Measurements from ENCODE around the gene SNRNP35. TPM values are rescaled to one million over a fixed set of nuclear protein-coding genes. Genes with fewer than 3 reads are reported as not detected.
"Not testable (repeated sequence)": the region's sequence is repeated elsewhere in the genome, so short reads cannot be mapped to it uniquely, and the experiment has no call there.

SNRNP35 gene
- total RNA-seq, 1 donor from 2014 or later: 32.4 TPM

DNA sequence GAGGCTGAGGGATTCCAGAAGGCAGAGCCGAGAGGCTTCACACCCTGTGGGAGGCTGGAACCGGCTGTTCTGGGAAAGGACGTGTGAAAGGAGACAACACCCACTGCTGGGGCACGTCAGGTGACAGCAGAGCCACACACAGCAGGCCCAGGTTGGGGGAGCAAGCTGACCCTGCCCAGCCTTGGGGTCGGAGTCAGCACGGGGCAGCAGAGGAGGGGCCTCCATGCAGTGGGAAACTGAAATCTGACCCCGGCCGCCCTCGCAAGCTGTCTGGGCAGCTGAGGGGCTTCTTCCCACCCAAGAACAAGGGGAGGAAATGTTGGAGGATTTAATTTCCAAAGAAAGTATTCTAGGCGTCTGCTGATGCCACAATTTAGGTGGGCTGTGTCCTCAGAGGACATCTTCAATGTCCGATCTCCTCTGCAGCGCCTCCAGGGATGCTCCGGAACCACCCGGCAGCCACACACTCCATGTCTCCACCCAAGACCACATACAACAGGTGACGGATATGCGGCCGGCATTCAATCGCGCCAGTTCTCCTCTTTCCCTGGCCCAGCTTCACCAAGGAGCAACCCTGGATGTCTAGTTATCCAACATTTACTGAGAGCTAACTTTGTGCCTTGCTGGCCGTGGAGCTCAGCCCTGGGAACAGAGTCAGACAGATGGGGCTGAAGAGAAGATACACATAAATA, 30.7 kb downstream of the SNRNP35 start:
- intact Hi-C loops (cut with micrococcal nuclease): no loop called here

DNA sequence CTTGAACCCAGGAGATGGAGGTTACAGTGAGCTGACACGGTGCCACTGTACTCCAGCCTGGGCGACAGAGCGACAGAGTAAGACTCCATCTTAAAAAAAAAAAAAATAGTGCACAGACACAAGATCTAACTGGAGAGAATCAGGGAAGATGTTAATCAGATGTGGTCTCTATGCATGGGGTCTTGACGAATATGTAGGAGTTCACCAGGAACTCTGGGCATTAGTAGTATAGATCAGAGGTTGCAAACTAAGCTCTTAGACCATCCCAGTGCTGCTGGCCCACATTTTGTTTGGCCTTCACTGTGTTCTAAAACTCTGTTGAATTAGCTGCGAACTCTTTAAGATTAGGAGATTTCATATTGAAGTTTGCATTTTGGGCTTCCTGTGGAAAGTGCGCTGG, 31.6 kb downstream of the SNRNP35 start:
- intact Hi-C loops (cut with micrococcal nuclease): no loop called here

- intact Hi-C loops (cut with micrococcal nuclease): no loop called here
Measured at GRCh38 chr12:123490089-123490488, 32.1 kb downstream of the SNRNP35 start.

- intact Hi-C loops (cut with micrococcal nuclease): no loop called here
Measured at GRCh38 chr12:123491056-123491455, 33.1 kb downstream of the SNRNP35 start.

GRCh38 chr12:123491481-123491880, 33.5 kb downstream of the SNRNP35 start:
- intact Hi-C loops (cut with micrococcal nuclease): no loop called here

DNA sequence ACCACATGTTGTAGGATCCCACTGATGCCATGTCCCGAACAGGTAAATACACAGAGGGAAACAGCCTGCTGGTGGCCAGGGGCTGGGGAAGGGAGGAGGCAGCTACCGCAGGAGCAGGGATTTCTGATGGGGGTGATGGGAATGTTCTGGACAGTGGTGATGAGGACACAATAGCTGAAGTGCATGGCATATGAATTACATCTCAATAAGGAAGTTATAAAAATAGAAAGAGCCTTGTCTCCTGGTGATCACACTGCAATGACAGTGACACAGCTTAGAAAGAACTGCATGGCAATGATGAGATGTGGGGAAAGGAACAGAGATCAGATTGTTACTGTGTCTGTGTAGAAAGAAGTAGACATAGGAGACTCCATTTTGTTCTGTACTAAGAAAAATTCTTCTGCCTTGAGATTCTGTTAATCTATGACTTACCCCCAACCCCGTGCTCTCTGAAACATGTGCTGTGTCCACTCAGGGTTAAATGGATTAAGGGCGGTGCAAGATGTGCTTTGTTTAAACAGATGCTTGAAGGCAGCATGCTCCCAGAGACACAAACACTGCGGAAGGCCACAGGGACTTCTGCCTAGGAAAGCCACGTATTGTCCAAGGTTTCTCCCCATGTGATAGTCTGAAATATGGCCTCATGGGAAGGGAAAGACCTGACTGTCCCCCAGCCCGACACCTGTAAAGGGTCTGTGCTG, 34.5 kb downstream of the SNRNP35 start:
- intact Hi-C loops (cut with micrococcal nuclease): not testable (repeated sequence)

- intact Hi-C loops (cut with micrococcal nuclease): no loop called here
Measured at GRCh38 chr12:123494124-123494851, 36.3 kb downstream of the SNRNP35 start.

GRCh38 chr12:123497065-123497464, 39.1 kb downstream of the SNRNP35 start:
- intact Hi-C loops (cut with micrococcal nuclease): no loop called here

GRCh38 chr12:123498126-123498825, 40.3 kb downstream of the SNRNP35 start:
- intact Hi-C loops (cut with micrococcal nuclease): no loop called here

DNA sequence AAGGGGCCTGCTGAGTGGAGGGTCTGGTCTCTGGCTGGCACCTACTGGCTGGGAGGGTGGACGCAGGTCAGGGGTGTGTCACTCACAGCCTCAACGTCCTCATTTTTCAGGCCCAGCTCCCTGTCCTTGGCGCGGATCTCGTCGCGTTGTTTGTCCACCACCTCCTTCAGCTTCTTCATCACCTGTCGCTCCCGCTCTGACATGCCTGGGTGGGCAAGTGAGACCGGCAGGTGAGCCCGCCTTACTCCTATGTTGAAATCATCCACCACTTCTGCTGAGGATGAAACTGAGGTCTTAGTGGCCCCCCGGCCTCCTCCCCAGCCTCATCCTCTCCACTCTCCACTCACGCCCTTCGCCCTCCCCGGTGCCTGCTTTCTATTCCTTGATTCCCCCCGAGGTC, 41.4 kb downstream of the SNRNP35 start:
- intact Hi-C loops (cut with micrococcal nuclease): no loop called here

DNA sequence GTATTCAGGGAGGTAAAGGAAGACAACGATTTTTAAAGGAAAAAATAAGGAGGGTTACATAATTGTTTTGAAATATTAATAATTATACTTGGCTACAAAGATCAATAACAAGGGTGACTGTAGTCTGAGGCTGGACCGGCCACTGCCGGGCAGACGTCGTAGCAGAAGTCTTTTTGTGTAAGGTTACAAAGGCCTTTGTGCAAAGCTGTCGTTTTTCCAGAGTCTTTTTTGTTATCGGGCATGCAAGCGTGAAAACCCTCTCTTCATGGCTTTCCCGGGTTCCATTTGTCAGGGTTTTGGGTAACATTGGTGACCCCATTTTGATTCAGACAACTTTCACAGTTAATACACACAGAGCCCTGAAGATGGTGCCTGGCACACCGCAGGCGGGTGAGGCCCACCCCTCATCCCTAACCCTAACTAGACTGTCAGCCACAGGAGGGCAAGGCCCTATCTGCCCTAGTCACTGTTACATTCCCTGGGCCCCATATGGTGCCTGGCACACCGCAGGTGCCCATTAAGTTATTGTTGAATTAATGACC, 44.3 kb downstream of the SNRNP35 start:
- intact Hi-C loops (cut with micrococcal nuclease): no loop called here

DNA sequence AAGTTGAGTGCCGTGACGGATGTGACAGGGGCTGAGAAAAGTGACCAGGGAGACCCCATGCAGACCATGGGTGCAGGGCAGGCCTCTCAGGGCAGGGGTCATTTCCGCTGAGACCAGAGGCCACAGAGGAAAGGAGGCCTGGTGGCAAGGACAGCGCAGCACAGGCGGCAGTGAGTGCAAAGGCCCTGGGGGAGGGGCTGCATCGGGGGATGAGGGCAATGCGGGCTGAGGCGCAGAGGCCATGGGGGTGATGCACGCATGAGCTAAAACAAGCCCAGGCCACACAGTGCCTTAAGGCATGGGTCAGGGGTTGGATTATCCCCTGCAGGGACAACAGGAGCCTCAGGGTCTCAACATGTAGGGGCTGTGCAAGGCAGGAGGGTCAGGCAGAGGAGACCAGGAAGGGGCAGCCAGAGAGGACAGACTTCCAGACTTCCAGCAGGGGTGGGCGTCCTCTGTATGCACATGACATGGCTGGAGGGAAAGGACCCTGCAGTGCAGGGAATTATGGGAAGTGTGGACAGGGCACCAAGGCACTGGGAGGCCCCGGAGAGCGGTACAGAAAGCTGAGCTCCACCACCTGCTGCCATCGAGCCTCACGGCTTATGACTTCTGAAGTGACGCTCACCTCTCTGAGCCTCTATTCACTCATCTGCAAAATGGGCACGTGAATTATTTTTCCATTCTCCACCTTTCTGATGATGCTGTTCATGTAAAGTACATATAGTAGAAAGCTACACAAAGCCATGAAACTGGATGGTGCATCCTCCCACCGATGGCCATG, 48.3 kb downstream of the SNRNP35 start:
- intact Hi-C loops (cut with micrococcal nuclease): no loop called here

- intact Hi-C loops (cut with micrococcal nuclease): no loop called here
Measured at GRCh38 chr12:123506843-123507236, 48.9 kb downstream of the SNRNP35 start.

- intact Hi-C loops (cut with micrococcal nuclease): no loop called here
Measured at GRCh38 chr12:123512838-123513665, 55.1 kb downstream of the SNRNP35 start.

GRCh38 chr12:123513805-123514204, 55.9 kb downstream of the SNRNP35 start:
- intact Hi-C loops (cut with micrococcal nuclease): no loop called here

DNA sequence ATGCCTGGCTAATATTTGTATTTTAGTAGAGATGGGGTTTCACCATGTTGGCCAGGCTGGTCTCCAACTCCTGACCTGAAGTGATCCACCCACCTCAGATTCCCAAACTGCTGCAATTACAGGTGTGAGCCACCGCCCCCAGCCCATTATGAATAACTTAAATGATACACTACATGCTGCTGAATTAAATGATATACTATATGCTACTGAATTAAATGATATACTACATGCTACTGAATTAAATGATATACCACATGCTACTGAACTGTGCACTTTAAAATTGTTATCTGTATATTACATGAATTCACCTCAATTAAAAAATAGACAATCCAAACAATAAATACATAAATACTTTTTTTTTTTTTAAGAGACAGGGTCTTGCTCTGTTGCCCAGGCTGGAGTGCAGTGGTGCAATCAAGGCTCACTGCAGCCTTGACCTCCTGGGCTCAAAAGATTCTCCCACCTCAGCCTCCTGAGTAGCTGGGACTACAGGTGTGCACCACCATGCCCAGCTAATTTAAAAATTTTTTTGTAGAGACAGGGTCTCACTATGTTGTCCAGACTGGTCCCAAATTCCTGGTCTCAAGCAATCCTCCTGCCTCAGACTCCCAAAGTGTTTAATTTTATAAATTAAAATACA, 56.8 kb downstream of the SNRNP35 start:
- intact Hi-C loops (cut with micrococcal nuclease): not testable (repeated sequence)

DNA sequence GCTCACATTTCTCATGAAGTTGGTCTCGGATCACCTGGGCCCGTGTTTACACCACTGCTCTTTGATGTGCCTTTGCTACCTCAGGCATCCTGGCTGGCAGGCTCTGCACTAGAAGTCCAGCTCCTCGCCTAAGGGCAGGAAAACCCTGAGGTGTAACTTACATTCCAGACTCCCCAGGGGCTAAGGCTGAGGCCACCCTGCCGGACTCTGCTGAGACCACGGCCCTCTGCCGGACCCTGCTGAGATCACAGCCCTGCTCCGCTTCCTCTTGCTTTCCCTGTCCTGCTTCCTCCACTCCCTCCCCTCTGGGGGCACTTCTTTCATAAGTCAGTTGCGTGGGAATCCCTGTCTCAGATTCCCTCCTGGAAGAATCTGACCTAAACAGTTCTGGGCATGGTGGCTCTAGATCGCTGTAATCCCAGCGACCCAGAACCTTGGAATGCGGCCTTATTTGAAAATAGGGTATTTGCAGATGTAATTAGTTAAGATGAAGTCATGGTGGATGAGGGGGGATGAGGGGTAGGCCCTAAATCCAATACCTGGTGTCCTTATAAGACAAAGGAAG, 58.4 kb downstream of the SNRNP35 start:
- intact Hi-C loops (cut with micrococcal nuclease): no loop called here

Measured in T-helper 2 cell treated with Interferon-gamma antibody and Interleukin-4, amounts not matched to agents 100 ng/mL and 5 ng/mL, for 36 hours (primary cell).